ENCODE results near the gene OR4F15.
"Not testable (repeated sequence)": the region's sequence is repeated elsewhere in the genome, so short reads cannot be mapped to it uniquely, and the experiment has no call there.

Gene OR4F15

GRCh38 chr15:101781928-101782327 is 30.1 kb upstream of the OR4F15 start:
- no peak for DNase-seq (ENCODE audit: low read depth, low spot score)
- TF ChIP-seq, protein P1, sequence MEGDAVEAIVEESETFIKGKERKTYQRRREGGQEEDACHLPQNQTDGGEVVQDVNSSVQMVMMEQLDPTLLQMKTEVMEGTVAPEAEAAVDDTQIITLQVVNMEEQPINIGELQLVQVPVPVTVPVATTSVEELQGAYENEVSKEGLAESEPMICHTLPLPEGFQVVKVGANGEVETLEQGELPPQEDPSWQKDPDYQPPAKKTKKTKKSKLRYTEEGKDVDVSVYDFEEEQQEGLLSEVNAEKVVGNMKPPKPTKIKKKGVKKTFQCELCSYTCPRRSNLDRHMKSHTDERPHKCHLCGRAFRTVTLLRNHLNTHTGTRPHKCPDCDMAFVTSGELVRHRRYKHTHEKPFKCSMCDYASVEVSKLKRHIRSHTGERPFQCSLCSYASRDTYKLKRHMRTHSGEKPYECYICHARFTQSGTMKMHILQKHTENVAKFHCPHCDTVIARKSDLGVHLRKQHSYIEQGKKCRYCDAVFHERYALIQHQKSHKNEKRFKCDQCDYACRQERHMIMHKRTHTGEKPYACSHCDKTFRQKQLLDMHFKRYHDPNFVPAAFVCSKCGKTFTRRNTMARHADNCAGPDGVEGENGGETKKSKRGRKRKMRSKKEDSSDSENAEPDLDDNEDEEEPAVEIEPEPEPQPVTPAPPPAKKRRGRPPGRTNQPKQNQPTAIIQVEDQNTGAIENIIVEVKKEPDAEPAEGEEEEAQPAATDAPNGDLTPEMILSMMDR (IDR thresholded peaks at IDR 0.05; ENCODE audit: low read depth, low read length) = no peak
- H3K4me3 ChIP-seq (ENCODE audit: low read depth, low read length) = no peak overlapping the region
- in situ Hi-C loops (cut with HindIII; ENCODE audit: low sequenced_read_pairs) = no loop called here

DNA sequence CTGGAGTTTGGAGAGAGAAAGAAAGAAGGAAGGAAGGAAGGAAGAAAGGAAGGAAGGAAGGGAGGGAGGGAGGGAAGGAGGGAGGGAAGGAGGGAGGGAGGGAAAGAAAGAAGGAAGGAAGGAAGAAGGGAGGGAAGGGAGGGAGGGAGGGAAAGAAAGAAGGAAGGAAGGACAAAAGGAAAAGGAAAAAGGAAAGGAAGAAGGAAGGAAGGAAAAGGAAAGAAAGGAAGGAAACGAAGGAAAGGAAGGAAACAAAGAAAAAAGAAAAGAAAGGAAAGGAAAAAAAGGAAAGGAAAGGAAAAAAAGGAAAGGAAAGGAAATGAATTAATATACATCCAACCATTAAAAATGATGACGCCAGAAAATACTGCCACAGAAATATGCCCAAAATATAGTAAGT is 27.4 kb upstream of the OR4F15 start:
- TF ChIP-seq, protein P1 (IDR thresholded peaks at IDR 0.05; ENCODE audit: low read depth, low read length) = no peak
- DNase-seq (ENCODE audit: low read depth, low spot score) = no peak
- in situ Hi-C loops (cut with HindIII; ENCODE audit: low sequenced_read_pairs) = no loop called here
- no peak overlapping the region for H3K4me3 ChIP-seq (ENCODE audit: low read depth, low read length)

GRCh38 chr15:101786422-101786821 is 25.6 kb upstream of the OR4F15 start:
- H3K4me3 ChIP-seq (ENCODE audit: low read depth, low read length); in situ Hi-C loops (cut with HindIII; ENCODE audit: low sequenced_read_pairs); DNase-seq (ENCODE audit: low read depth, low spot score): not testable (repeated sequence)

- H3K4me3 ChIP-seq (ENCODE audit: low read depth, low read length); in situ Hi-C loops (cut with HindIII; ENCODE audit: low sequenced_read_pairs); DNase-seq (ENCODE audit: low read depth, low spot score): not testable (repeated sequence)
Observed at GRCh38 chr15:101788001-101788400, 24.0 kb upstream of the OR4F15 start.

GRCh38 chr15:101788503-101789269 is 23.3 kb upstream of the OR4F15 start:
- in situ Hi-C loops (cut with HindIII; ENCODE audit: low sequenced_read_pairs) = not testable (repeated sequence)

GRCh38 chr15:101790748-101791147 is 21.3 kb upstream of the OR4F15 start:
- DNase-seq (ENCODE audit: low read depth, low spot score); H3K4me3 ChIP-seq (ENCODE audit: low read depth, low read length); in situ Hi-C loops (cut with HindIII; ENCODE audit: low sequenced_read_pairs): not testable (repeated sequence)

More at GRCh38 chr15:101788503-101789269, 23.3 kb upstream of the OR4F15 start:
- not testable (repeated sequence) for H3K4me3 ChIP-seq (ENCODE audit: low read depth, low read length); DNase-seq (ENCODE audit: low read depth, low spot score)

DNA sequence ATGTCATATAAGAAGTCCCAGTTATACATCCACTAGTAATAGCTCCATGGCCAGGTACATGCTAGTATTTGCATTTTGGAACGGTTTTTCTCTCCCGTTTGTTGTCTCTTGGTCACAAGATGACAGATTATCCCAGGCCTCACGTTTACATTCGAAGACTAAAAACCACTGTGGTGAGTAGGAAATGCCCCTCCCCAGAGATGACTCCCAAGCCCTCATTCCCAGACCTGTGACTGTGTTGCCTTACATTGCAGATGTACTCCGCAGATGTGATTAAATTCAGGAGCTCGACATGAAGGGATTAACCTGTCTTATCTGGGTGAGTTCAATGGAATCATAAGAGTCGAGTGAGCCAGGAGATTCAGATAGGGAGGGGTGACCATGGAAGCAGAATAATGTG is 18.0 kb upstream of the OR4F15 start:
- H3K4me3 ChIP-seq (ENCODE audit: low read depth, low read length); DNase-seq (ENCODE audit: low read depth, low spot score); in situ Hi-C loops (cut with HindIII; ENCODE audit: low sequenced_read_pairs): not testable (repeated sequence)

DNA sequence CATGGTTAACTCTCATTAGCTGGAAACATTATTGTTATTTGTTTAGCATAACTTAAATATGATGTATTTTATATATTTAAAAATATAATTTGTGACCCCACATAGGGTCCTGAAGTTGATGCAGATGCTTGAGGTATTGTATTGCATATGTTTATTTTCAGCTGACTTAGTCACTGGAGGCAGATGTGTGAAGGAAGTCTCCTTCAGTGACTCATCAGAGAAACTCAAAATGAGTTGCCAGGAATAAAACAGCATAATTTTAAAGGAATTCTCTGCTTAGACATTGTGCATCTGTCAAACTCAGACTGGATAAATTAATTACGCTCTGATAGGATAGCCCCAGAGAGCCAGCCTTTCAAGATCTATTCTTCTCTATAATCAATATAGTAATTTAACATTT is 16.5 kb upstream of the OR4F15 start:
- in situ Hi-C loops (cut with HindIII; ENCODE audit: low sequenced_read_pairs) = no loop called here
- TF ChIP-seq, protein P1 (IDR thresholded peaks at IDR 0.05; ENCODE audit: low read depth, low read length) = no peak
- H3K4me3 ChIP-seq (ENCODE audit: low read depth, low read length) = no peak overlapping the region
- peak; percentile 73 for DNase-seq (ENCODE audit: low read depth, low spot score)

GRCh38 chr15:101799665-101800064 is 12.3 kb upstream of the OR4F15 start:
- in situ Hi-C loops (cut with HindIII; ENCODE audit: low sequenced_read_pairs) = no loop called here
- TF ChIP-seq, protein P1 (IDR thresholded peaks at IDR 0.05; ENCODE audit: low read depth, low read length) = no peak

More at GRCh38 chr15:101799665-101800064, 12.3 kb upstream of the OR4F15 start:
- H3K4me3 ChIP-seq (ENCODE audit: low read depth, low read length) = no peak overlapping the region
- DNase-seq (ENCODE audit: low read depth, low spot score) = no peak

All from astrocyte of the spinal cord (primary cell).